Measurements from ENCODE around the gene PER2. TPM values are rescaled to one million over a fixed set of nuclear protein-coding genes. Genes with fewer than 3 reads are reported as not detected.

PER2 gene
- total and polyA plus RNA-seq, 2 of the 13 experiments (the other 11 are each of a cell fraction or from before 2014, with no cell fraction given): 5.1 to 9.4 TPM

GRCh38 chr2:238290091-238290509, 1.7 kb upstream of the PER2 start (continued):
- TF ChIP-seq SOX6 (IDR thresholded peaks at IDR 0.05): no peak
- TF ChIP-seq SOX6 (CRISPR knock-in tag; IDR thresholded peaks at IDR 0.05): peak; percentile 87
- TF ChIP-seq RFXAP (CRISPR knock-in tag; IDR thresholded peaks at IDR 0.05; ENCODE audit: borderline replicate concordance): 0 out of 2 replicates have a peak, but pooled peaks have one; percentile 45
- no peak for TF ChIP-seq ZNF567 (CRISPR knock-in tag; IDR thresholded peaks at IDR 0.05; ENCODE audit: borderline replicate concordance)
- no peak for TF ChIP-seq TCF7L2 (IDR thresholded peaks at IDR 0.05; ENCODE audit: low read depth, low read length)
- TF ChIP-seq IKZF4 (CRISPR knock-in tag; IDR thresholded peaks at IDR 0.05; ENCODE audit: borderline replicate concordance, low read depth, not compliant biosample characterization): no peak
- TF ChIP-seq HNF4G (IDR thresholded peaks at IDR 0.05; ENCODE audit: borderline replicate concordance, low read depth, low read length): no peak
- TF ChIP-seq HNF4G (CRISPR knock-in tag; IDR thresholded peaks at IDR 0.05; ENCODE audit: borderline replicate concordance, low read depth): no peak
- TF ChIP-seq STAG1 (CRISPR knock-in tag; IDR thresholded peaks at IDR 0.05): no peak
- 0 out of 2 replicates have a peak, but pooled peaks have one; percentile 25 for TF ChIP-seq FOXP4 (CRISPR knock-in tag; IDR thresholded peaks at IDR 0.05)
- no peak for TF ChIP-seq ZNF589 (CRISPR knock-in tag; conservative IDR thresholded peaks at IDR 0.05)
- no peak for TF ChIP-seq BCL6 (CRISPR knock-in tag; IDR thresholded peaks at IDR 0.05)
- peak; percentile 46; the same call in 1 of the 2 replicates for TF ChIP-seq ARID5B (CRISPR knock-in tag; IDR thresholded peaks at IDR 0.05)
- no peak for TF ChIP-seq LBX2 (CRISPR knock-in tag; IDR thresholded peaks at IDR 0.05; ENCODE audit: borderline replicate concordance)
- no peak for TF ChIP-seq ZBTB42 (CRISPR knock-in tag; IDR thresholded peaks at IDR 0.05)
- no peak; the same call in 1 of the 2 replicates for TF ChIP-seq ZNF687 (CRISPR knock-in tag; IDR thresholded peaks at IDR 0.05)
- no peak for TF ChIP-seq ZEB1 (IDR thresholded peaks at IDR 0.05; ENCODE audit: insufficient replicate concordance, low read depth)
- TF ChIP-seq ATF2 (CRISPR knock-in tag; IDR thresholded peaks at IDR 0.05): no peak
